ENCODE measurements around the gene SERPINB13.

The SERPINB13 gene

GRCh38 chr18:63544017-63544416 lies 43.1 kb upstream of the SERPINB13 start (continued):
- TF ChIP-seq, protein P1, sequence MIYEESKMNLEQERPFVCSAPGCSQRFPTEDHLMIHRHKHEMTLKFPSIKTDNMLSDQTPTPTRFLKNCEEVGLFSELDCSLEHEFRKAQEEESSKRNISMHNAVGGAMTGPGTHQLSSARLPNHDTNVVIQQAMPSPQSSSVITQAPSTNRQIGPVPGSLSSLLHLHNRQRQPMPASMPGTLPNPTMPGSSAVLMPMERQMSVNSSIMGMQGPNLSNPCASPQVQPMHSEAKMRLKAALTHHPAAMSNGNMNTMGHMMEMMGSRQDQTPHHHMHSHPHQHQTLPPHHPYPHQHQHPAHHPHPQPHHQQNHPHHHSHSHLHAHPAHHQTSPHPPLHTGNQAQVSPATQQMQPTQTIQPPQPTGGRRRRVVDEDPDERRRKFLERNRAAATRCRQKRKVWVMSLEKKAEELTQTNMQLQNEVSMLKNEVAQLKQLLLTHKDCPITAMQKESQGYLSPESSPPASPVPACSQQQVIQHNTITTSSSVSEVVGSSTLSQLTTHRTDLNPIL (CRISPR knock-in tag; IDR thresholded peaks at IDR 0.05; ENCODE audit: low read depth) = no peak
- no peak for TF ChIP-seq ARNTL (CRISPR knock-in tag; IDR thresholded peaks at IDR 0.05; ENCODE audit: borderline replicate concordance, low read depth)

GRCh38 chr18:63545000-63545399 lies 42.1 kb upstream of the SERPINB13 start:
- ATAC-seq = no peak
- TF ChIP-seq SNAI2 (CRISPR knock-in tag; IDR thresholded peaks at IDR 0.05) (no peak), RARB (CRISPR knock-in tag; IDR thresholded peaks at IDR 0.05) (no peak), CSDC2 (CRISPR knock-in tag; IDR thresholded peaks at IDR 0.05) (no peak)

GRCh38 chr18:63550068-63550467 lies 37.1 kb upstream of the SERPINB13 start:
- ATAC-seq = no peak
- no peak for TF ChIP-seq ZC3H10 (CRISPR knock-in tag; IDR thresholded peaks at IDR 0.05)
- TF ChIP-seq, protein P2, sequence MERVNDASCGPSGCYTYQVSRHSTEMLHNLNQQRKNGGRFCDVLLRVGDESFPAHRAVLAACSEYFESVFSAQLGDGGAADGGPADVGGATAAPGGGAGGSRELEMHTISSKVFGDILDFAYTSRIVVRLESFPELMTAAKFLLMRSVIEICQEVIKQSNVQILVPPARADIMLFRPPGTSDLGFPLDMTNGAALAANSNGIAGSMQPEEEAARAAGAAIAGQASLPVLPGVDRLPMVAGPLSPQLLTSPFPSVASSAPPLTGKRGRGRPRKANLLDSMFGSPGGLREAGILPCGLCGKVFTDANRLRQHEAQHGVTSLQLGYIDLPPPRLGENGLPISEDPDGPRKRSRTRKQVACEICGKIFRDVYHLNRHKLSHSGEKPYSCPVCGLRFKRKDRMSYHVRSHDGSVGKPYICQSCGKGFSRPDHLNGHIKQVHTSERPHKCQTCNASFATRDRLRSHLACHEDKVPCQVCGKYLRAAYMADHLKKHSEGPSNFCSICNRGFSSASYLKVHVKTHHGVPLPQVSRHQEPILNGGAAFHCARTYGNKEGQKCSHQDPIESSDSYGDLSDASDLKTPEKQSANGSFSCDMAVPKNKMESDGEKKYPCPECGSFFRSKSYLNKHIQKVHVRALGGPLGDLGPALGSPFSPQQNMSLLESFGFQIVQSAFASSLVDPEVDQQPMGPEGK (CRISPR knock-in tag; IDR thresholded peaks at IDR 0.05; ENCODE audit: borderline replicate concordance) = no peak
- TF ChIP-seq ZNF70 (CRISPR knock-in tag; IDR thresholded peaks at IDR 0.05) = no peak
- no peak for TF ChIP-seq GLIS3 (CRISPR knock-in tag; IDR thresholded peaks at IDR 0.05)
- no peak for TF ChIP-seq ESRRG (CRISPR knock-in tag; IDR thresholded peaks at IDR 0.05)
- no peak for TF ChIP-seq TOX (CRISPR knock-in tag; IDR thresholded peaks at IDR 0.05; ENCODE audit: borderline replicate concordance)
- no peak for TF ChIP-seq CSDC2 (CRISPR knock-in tag; IDR thresholded peaks at IDR 0.05)
- no peak for TF ChIP-seq SNAI2 (CRISPR knock-in tag; IDR thresholded peaks at IDR 0.05)
- TF ChIP-seq RARB (CRISPR knock-in tag; IDR thresholded peaks at IDR 0.05) = no peak
- no peak for TF ChIP-seq ISL1 (CRISPR knock-in tag; IDR thresholded peaks at IDR 0.05)
- TF ChIP-seq ZFP3 (CRISPR knock-in tag; IDR thresholded peaks at IDR 0.05) = no peak
- no peak for TF ChIP-seq ZFP30 (CRISPR knock-in tag; IDR thresholded peaks at IDR 0.05)
- TF ChIP-seq OSR1 (CRISPR knock-in tag; IDR thresholded peaks at IDR 0.05) = no peak
- no peak for TF ChIP-seq ARNTL (CRISPR knock-in tag; IDR thresholded peaks at IDR 0.05; ENCODE audit: borderline replicate concordance, low read depth)
- no peak for TF ChIP-seq CSRNP3 (CRISPR knock-in tag; IDR thresholded peaks at IDR 0.05)
- TF ChIP-seq PPARA (CRISPR knock-in tag; IDR thresholded peaks at IDR 0.05; ENCODE audit: borderline replicate concordance) = no peak
- TF ChIP-seq, protein P3, sequence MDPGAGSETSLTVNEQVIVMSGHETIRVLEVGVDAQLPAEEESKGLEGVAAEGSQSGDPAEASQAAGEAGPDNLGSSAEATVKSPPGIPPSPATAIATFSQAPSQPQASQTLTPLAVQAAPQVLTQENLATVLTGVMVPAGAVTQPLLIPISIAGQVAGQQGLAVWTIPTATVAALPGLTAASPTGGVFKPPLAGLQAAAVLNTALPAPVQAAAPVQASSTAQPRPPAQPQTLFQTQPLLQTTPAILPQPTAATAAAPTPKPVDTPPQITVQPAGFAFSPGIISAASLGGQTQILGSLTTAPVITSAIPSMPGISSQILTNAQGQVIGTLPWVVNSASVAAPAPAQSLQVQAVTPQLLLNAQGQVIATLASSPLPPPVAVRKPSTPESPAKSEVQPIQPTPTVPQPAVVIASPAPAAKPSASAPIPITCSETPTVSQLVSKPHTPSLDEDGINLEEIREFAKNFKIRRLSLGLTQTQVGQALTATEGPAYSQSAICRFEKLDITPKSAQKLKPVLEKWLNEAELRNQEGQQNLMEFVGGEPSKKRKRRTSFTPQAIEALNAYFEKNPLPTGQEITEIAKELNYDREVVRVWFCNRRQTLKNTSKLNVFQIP (CRISPR knock-in tag; IDR thresholded peaks at IDR 0.05; ENCODE audit: borderline replicate concordance, low read depth) = no peak

DNA sequence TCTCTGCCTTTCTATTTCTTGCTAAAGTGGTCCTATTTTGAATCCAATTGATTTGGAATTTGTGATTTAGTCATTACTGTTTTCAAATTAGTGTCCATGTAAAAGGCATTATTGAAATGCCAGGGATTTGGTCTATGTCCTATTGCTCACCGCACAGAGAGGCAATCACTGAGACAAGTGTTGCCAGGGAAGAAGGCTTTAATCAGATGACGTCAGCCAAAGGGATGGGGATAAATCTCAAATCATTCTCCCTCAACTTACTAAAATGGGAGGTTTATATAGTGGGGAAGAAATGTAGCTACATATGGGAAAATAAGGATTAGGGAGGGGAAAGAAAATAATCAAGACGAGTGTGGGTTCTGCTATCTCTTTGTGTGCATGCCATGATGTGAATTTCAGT lies 35.4 kb upstream of the SERPINB13 start:
- TF ChIP-seq CSDC2 (CRISPR knock-in tag; IDR thresholded peaks at IDR 0.05) = no peak
- no peak for TF ChIP-seq CSRNP3 (CRISPR knock-in tag; IDR thresholded peaks at IDR 0.05)
- no peak for TF ChIP-seq ZNF565 (CRISPR knock-in tag; conservative IDR thresholded peaks at IDR 0.05; ENCODE audit: low read depth)
- no peak for TF ChIP-seq BACH2 (CRISPR knock-in tag; IDR thresholded peaks at IDR 0.05; ENCODE audit: borderline replicate concordance)
- TF ChIP-seq, protein P1 (CRISPR knock-in tag; IDR thresholded peaks at IDR 0.05; ENCODE audit: low read depth) = no peak
- TF ChIP-seq PPARA (CRISPR knock-in tag; IDR thresholded peaks at IDR 0.05; ENCODE audit: borderline replicate concordance) = no peak
- no peak for TF ChIP-seq ZFP30 (CRISPR knock-in tag; IDR thresholded peaks at IDR 0.05)
- no peak for TF ChIP-seq ARNTL (CRISPR knock-in tag; IDR thresholded peaks at IDR 0.05; ENCODE audit: borderline replicate concordance, low read depth)
- no peak for TF ChIP-seq TCF4 (CRISPR knock-in tag; IDR thresholded peaks at IDR 0.05; ENCODE audit: borderline replicate concordance)
- TF ChIP-seq, protein P2 (CRISPR knock-in tag; IDR thresholded peaks at IDR 0.05; ENCODE audit: borderline replicate concordance) = no peak
- no peak for TF ChIP-seq TOX (CRISPR knock-in tag; IDR thresholded peaks at IDR 0.05; ENCODE audit: borderline replicate concordance)
- TF ChIP-seq ISL1 (CRISPR knock-in tag; IDR thresholded peaks at IDR 0.05) = no peak
- TF ChIP-seq, protein P4, sequence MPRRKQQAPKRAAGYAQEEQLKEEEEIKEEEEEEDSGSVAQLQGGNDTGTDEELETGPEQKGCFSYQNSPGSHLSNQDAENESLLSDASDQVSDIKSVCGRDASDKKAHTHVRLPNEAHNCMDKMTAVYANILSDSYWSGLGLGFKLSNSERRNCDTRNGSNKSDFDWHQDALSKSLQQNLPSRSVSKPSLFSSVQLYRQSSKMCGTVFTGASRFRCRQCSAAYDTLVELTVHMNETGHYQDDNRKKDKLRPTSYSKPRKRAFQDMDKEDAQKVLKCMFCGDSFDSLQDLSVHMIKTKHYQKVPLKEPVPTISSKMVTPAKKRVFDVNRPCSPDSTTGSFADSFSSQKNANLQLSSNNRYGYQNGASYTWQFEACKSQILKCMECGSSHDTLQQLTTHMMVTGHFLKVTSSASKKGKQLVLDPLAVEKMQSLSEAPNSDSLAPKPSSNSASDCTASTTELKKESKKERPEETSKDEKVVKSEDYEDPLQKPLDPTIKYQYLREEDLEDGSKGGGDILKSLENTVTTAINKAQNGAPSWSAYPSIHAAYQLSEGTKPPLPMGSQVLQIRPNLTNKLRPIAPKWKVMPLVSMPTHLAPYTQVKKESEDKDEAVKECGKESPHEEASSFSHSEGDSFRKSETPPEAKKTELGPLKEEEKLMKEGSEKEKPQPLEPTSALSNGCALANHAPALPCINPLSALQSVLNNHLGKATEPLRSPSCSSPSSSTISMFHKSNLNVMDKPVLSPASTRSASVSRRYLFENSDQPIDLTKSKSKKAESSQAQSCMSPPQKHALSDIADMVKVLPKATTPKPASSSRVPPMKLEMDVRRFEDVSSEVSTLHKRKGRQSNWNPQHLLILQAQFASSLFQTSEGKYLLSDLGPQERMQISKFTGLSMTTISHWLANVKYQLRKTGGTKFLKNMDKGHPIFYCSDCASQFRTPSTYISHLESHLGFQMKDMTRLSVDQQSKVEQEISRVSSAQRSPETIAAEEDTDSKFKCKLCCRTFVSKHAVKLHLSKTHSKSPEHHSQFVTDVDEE (CRISPR knock-in tag; IDR thresholded peaks at IDR 0.05) = no peak
- ATAC-seq = no peak

All from SK-N-SH treated with all-trans-retinoic acid at 6 μM for 48 hours (cell line).